ENCODE results near the gene TUT4. TPM values are rescaled to one million over a fixed set of nuclear protein-coding genes. Genes with fewer than 3 reads are reported as not detected.

Gene TUT4
- total RNA-seq, 1 experiment from 2014 or later: 71.2 TPM

- Histone ChIP-seq H3K27ac (ENCODE audit: low read depth, low read length, poor library complexity, severe bottlenecking) (no peak overlapping the region), H3K4me3 (ENCODE audit: low read depth, low read length, poor library complexity, severe bottlenecking) (no peak overlapping the region), H3K9me3 (ENCODE audit: low read depth, low read length, poor library complexity, severe bottlenecking) (no peaks in the 10 kb centered on the region), H3K36me3 (ENCODE audit: insufficient read depth, low read length, poor library complexity, severe bottlenecking) (peaks cover 10% of the 10 kb centered on the region), H3K4me1 (ENCODE audit: insufficient read depth, low read length, poor library complexity, severe bottlenecking) (no peaks in the 10 kb centered on the region), H3K27me3 (replicated peaks; ENCODE audit: insufficient read depth, low read depth, low read length, poor library complexity) (no peaks in the 10 kb centered on the region)
- TF ChIP-seq CTCF (conservative IDR thresholded peaks at IDR 0.05; ENCODE audit: low read depth, low read length) (no peak), EZH2 (IDR thresholded peaks at IDR 0.05; ENCODE audit: borderline replicate concordance, low read depth, low read length, poor library complexity, severe bottlenecking) (no peak)
- ChIA-PET POLR2A (ENCODE audit: low non-redundant PET) (no interaction called here), CTCF (no interaction called here)
- no peak for DNase-seq (ENCODE audit: low spot score)
- intact Hi-C loops (cut with micrococcal nuclease; ENCODE audit: unreplicated experiment): no loop called here
- BruUV-seq (replicated peaks): no TSS peak
Measured at GRCh38 chr1:52473039-52473438, 79.9 kb downstream of the TUT4 start.

GRCh38 chr1:52472384-52472783 is 80.5 kb downstream of the TUT4 start:
- BruUV-seq (replicated peaks): no TSS peak
- no peak for DNase-seq (ENCODE audit: low spot score)
- Histone ChIP-seq H3K27ac (ENCODE audit: low read depth, low read length, poor library complexity, severe bottlenecking) (no peak overlapping the region), H3K36me3 (ENCODE audit: insufficient read depth, low read length, poor library complexity, severe bottlenecking) (peaks cover 10% of the 10 kb centered on the region), H3K4me1 (ENCODE audit: insufficient read depth, low read length, poor library complexity, severe bottlenecking) (no peaks in the 10 kb centered on the region), H3K4me3 (ENCODE audit: low read depth, low read length, poor library complexity, severe bottlenecking) (no peak overlapping the region), H3K27me3 (replicated peaks; ENCODE audit: insufficient read depth, low read depth, low read length, poor library complexity) (no peaks in the 10 kb centered on the region), H3K9me3 (ENCODE audit: low read depth, low read length, poor library complexity, severe bottlenecking) (no peaks in the 10 kb centered on the region)
- POLR2A ChIA-PET (ENCODE audit: low non-redundant PET): no interaction called here
- CTCF ChIA-PET: no interaction called here
- no peak for TF ChIP-seq CTCF (conservative IDR thresholded peaks at IDR 0.05; ENCODE audit: low read depth, low read length)
- no peak for TF ChIP-seq EZH2 (IDR thresholded peaks at IDR 0.05; ENCODE audit: borderline replicate concordance, low read depth, low read length, poor library complexity, severe bottlenecking)
- intact Hi-C loops (cut with micrococcal nuclease; ENCODE audit: unreplicated experiment): no loop called here

- Histone ChIP-seq H3K27ac (ENCODE audit: low read depth, low read length, poor library complexity, severe bottlenecking) (no peak overlapping the region), H3K9me3 (ENCODE audit: low read depth, low read length, poor library complexity, severe bottlenecking) (no peaks in the 10 kb centered on the region), H3K4me3 (ENCODE audit: low read depth, low read length, poor library complexity, severe bottlenecking) (no peak overlapping the region), H3K27me3 (replicated peaks; ENCODE audit: insufficient read depth, low read depth, low read length, poor library complexity) (no peaks in the 10 kb centered on the region), H3K36me3 (ENCODE audit: insufficient read depth, low read length, poor library complexity, severe bottlenecking) (no peaks in the 10 kb centered on the region), H3K4me1 (ENCODE audit: insufficient read depth, low read length, poor library complexity, severe bottlenecking) (no peaks in the 10 kb centered on the region)
- intact Hi-C loops (cut with micrococcal nuclease; ENCODE audit: unreplicated experiment): no loop called here
- no TSS peak for BruUV-seq (replicated peaks)
- POLR2A ChIA-PET (ENCODE audit: low non-redundant PET): no interaction called here
- no peak for DNase-seq (ENCODE audit: low spot score)
- CTCF ChIA-PET: no interaction called here
- TF ChIP-seq EZH2 (IDR thresholded peaks at IDR 0.05; ENCODE audit: borderline replicate concordance, low read depth, low read length, poor library complexity, severe bottlenecking) (no peak), CTCF (conservative IDR thresholded peaks at IDR 0.05; ENCODE audit: low read depth, low read length) (no peak)
Measured at GRCh38 chr1:52469108-52469507, 83.8 kb downstream of the TUT4 start.
